Suprapubic skin (tissue), 4 donors: ENCODE data around the gene SLC4A7.

Experiments
- POLR2A ChIP-seq, 2 donors: fragments of 450-650 bp; IDR thresholded peaks; one replicate each; pipeline ENCODE4 v1.6.1; 2017; ENCODE audit warnings: antibody characterized with exemption in 2 of 2, mild to moderate bottlenecking in 2 of 2, moderate library complexity in 2 of 2
- POLR2AphosphoS5 ChIP-seq, 3 donors: sonication (generic); formaldehyde crosslinking; IDR thresholded peaks; one replicate each; pipeline ENCODE4 v1.6.1; 2017; ENCODE audit warnings: antibody characterized with exemption in 3 of 3

DNA sequence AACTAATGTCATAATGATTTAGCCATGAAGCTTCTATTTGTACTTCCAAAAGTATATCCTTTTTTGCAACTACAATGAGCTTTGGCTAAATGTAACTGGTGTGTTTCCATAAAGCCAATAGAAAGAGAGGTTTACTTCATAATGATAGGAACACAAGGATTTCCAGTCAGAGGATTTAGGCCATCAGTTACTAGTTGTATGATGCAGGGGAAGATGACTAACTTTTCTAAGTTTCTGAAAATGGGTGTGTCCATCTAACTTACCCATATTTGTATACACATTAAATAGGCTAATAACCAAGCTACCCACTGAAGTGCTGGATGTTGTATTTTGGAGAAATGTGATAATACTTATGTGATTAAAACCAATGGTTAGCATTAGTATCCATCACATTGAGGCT is 55.7 kb downstream of the SLC4A7 start:
- TF ChIP-seq POLR2AphosphoS5 (IDR thresholded peaks at IDR 0.05) (no peak), POLR2A (IDR thresholded peaks at IDR 0.05) (no peak)
